Upper lobe of left lung (tissue), 6 donors: Measurements from ENCODE around the gene SAPCD1. TPM values are rescaled to one million over a fixed set of nuclear protein-coding genes. Genes with fewer than 3 reads are reported as not detected.

ENCODE experiments used
- small RNA-seq, 4 donors: library from RNA; depleted of rRNA; stranded (forward); fragments of <200 nt; gene quantifications; one replicate each; pipeline ENCODE3, GENCODE V24; 2016
- total RNA-seq, 6 donors: library from RNA; depleted of rRNA in 4 of 6; stranded (reverse); fragments of >200 nt in 4 of 6; gene quantifications; one replicate each; pipeline versions ENCODE4 v1.1.0 to v1.2.1, GENCODE V29; 2016 to 2021
- donor health status: DM: no; HTN: no; CAD: no; lungs with moderate emphysema.
- donor health status: DM: no; HTN: yes; CAD: no; lungs with severe emphysema.

Gene SAPCD1
- total RNA-seq, 6 donors from 2014 or later, result 1.1 to 15.7 (median 5.3) TPM

Small RNA genes within 50 kb of the gene (small RNA-seq; reads per million reads assigned to genes)
- gene LY6G6D (0 reads per million in 4 donors), gene MSH5-SAPCD1 (0 reads per million in 4 donors), gene RF00019 (0 reads per million in 4 donors), gene RNU6-850P (0 reads per million in 4 donors), gene SAPCD1 (0 reads per million in 4 donors)

Other genes with a start within 250 kb of the SAPCD1 start
- gene MCCD1, start 233.7 kb upstream of the SAPCD1 start, total RNA-seq, result not detected
- gene DDX39B, start 220.7 kb upstream of the SAPCD1 start, total RNA-seq, result 100 to 1,000 TPM; 201 to 541 (median 270) TPM
- 1 to 10 TPM in 4 of 6 donors, under 1 TPM in 2; 0.55 to 2.0 (median 1.1) TPM for gene ATP6V1G2, start 216.0 kb upstream of the SAPCD1 start, total RNA-seq
- 10 to 100 TPM; 18.2 to 45.1 (median 23.8) TPM for gene NFKBIL1, start 215.0 kb upstream of the SAPCD1 start, total RNA-seq
- gene LTA, start 190.4 kb upstream of the SAPCD1 start, total RNA-seq, result 1 to 10 TPM in 2 of 6 donors, not detected in 4; 1.6 to 1.8 TPM
- gene TNF, start 187.1 kb upstream of the SAPCD1 start, total RNA-seq, result 1 to 10 TPM in 5 of 6 donors, under 1 TPM in 1; 0.33 to 6.6 (median 2.9) TPM
- 10 to 100 TPM in 1 of 6 donors, 1 to 10 TPM in 2, not detected in 3; 1.3 to 18.7 (median 8.2) TPM for gene LTB, start 180.2 kb upstream of the SAPCD1 start, total RNA-seq
- gene LST1, start 176.4 kb upstream of the SAPCD1 start, total RNA-seq, result 100 to 1,000 TPM in 1 of 6 donors, 10 to 100 TPM in 3, 1 to 10 TPM in 2; 7.7 to 132 (median 33.5) TPM
- gene NCR3, start 169.7 kb upstream of the SAPCD1 start, total RNA-seq, result 1 to 10 TPM in 1 of 6 donors, under 1 TPM in 3, not detected in 2; 0.54 to 2.0 (median 0.70) TPM
- gene AIF1, start 147.4 kb upstream of the SAPCD1 start, total RNA-seq, result 100 to 1,000 TPM in 1 of 6 donors, 10 to 100 TPM in 5; 18.5 to 106 (median 79.7) TPM
- gene PRRC2A, start 141.9 kb upstream of the SAPCD1 start, total RNA-seq, result 100 to 1,000 TPM in 4 of 6 donors, 10 to 100 TPM in 2; 80.1 to 154 (median 125) TPM
- gene BAG6, start 110.0 kb upstream of the SAPCD1 start, total RNA-seq, result 100 to 1,000 TPM; 190 to 421 (median 294) TPM
- gene APOM, start 106.8 kb upstream of the SAPCD1 start, total RNA-seq, result 1 to 10 TPM in 5 of 6 donors, under 1 TPM in 1; 0.89 to 4.3 (median 2.1) TPM
- 10 to 100 TPM; 25.0 to 30.1 (median 28.4) TPM for gene C6orf47, start 101.9 kb upstream of the SAPCD1 start, total RNA-seq
- gene GPANK1, start 97.7 kb upstream of the SAPCD1 start, total RNA-seq, result 10 to 100 TPM; 12.0 to 45.1 (median 16.6) TPM
- 100 to 1,000 TPM; 105 to 172 (median 130) TPM for gene CSNK2B, start 96.6 kb upstream of the SAPCD1 start, total RNA-seq
- 10 to 100 TPM in 4 of 6 donors, 1 to 10 TPM in 2; 6.7 to 22.0 (median 12.3) TPM for gene LY6G5B, start 92.7 kb upstream of the SAPCD1 start, total RNA-seq
- 1 to 10 TPM in 4 of 6 donors, not detected in 2; 1.8 to 4.4 (median 3.1) TPM for gene LY6G5C, start 81.6 kb upstream of the SAPCD1 start, total RNA-seq
- 10 to 100 TPM; 42.1 to 62.5 (median 51.6) TPM for gene ABHD16A, start 59.3 kb upstream of the SAPCD1 start, total RNA-seq
- 1 to 10 TPM in 4 of 6 donors, under 1 TPM in 2; 0.63 to 9.4 (median 1.7) TPM for gene LY6G6F, start 55.8 kb upstream of the SAPCD1 start, total RNA-seq
- not detected for gene LY6G6D, start 47.3 kb upstream of the SAPCD1 start, total RNA-seq
- under 1 TPM in 1 of 6 donors, not detected in 5; 0.23 TPM for gene LY6G6C, start 40.9 kb upstream of the SAPCD1 start, total RNA-seq
- 1 to 10 TPM in 3 of 6 donors, under 1 TPM in 2, not detected in 1; 0.30 to 4.1 (median 1.2) TPM for gene MPIG6B, start 39.3 kb upstream of the SAPCD1 start, total RNA-seq
- 100 to 1,000 TPM in 2 of 6 donors, 10 to 100 TPM in 4; 46.6 to 157 (median 83.7) TPM for gene DDAH2, start 33.4 kb upstream of the SAPCD1 start, total RNA-seq
- 100 to 1,000 TPM; 138 to 497 (median 277) TPM for gene CLIC1, start 26.1 kb upstream of the SAPCD1 start, total RNA-seq
- 10 to 100 TPM in 4 of 6 donors, 1 to 10 TPM in 2; 7.3 to 52.4 (median 13.1) TPM for gene MSH5, start 22.7 kb upstream of the SAPCD1 start, total RNA-seq
- 1 to 10 TPM; 4.0 to 7.4 (median 6.6) TPM for gene VWA7, start 14.7 kb downstream of the SAPCD1 start, total RNA-seq
- 10 to 100 TPM; 21.2 to 67.8 (median 39.7) TPM for gene VARS1, start 33.1 kb downstream of the SAPCD1 start, total RNA-seq
- 10 to 100 TPM in 5 of 6 donors, 1 to 10 TPM in 1; 5.0 to 44.9 (median 20.9) TPM for gene LSM2, start 44.3 kb downstream of the SAPCD1 start, total RNA-seq
- 1 to 10 TPM in 5 of 6 donors, under 1 TPM in 1; 0.89 to 3.1 (median 2.0) TPM for gene HSPA1L, start 52.6 kb downstream of the SAPCD1 start, total RNA-seq
- 100 to 1,000 TPM in 5 of 6 donors, 10 to 100 TPM in 1; 80.7 to 236 (median 144) TPM for gene HSPA1A, start 52.9 kb downstream of the SAPCD1 start, total RNA-seq
- 100 to 1,000 TPM in 5 of 6 donors, 10 to 100 TPM in 1; 92.2 to 177 (median 127) TPM for gene HSPA1B, start 65.1 kb downstream of the SAPCD1 start, total RNA-seq
- gene NEU1, start 100.2 kb downstream of the SAPCD1 start, total RNA-seq, result 10 to 100 TPM; 28.3 to 90.3 (median 64.6) TPM
- 10 to 100 TPM; 19.1 to 84.2 (median 42.0) TPM for gene SLC44A4, start 116.3 kb downstream of the SAPCD1 start, total RNA-seq
- gene EHMT2, start 135.0 kb downstream of the SAPCD1 start, total RNA-seq, result 10 to 100 TPM; 23.6 to 57.3 (median 41.7) TPM
- 1 to 10 TPM; 1.0 to 7.5 (median 2.2) TPM for gene ZBTB12, start 139.4 kb downstream of the SAPCD1 start, total RNA-seq
- 100 to 1,000 TPM; 119 to 322 (median 233) TPM for gene C2, start 165.1 kb downstream of the SAPCD1 start, total RNA-seq
- 100 to 1,000 TPM in 1 of 6 donors, 10 to 100 TPM in 5; 15.0 to 199 (median 58.1) TPM for gene CFB, start 183.4 kb downstream of the SAPCD1 start, total RNA-seq
- 10 to 100 TPM; 42.8 to 84.2 (median 63.0) TPM for gene NELFE, start 196.3 kb downstream of the SAPCD1 start, total RNA-seq
- gene SKIC2, start 196.5 kb downstream of the SAPCD1 start, total RNA-seq, result 100 to 1,000 TPM in 1 of 6 donors, 10 to 100 TPM in 5; 27.7 to 172 (median 58.6) TPM
- gene DXO, start 209.5 kb downstream of the SAPCD1 start, total RNA-seq, result 10 to 100 TPM; 14.1 to 40.9 (median 19.3) TPM
- gene C4A, start 219.4 kb downstream of the SAPCD1 start, total RNA-seq, result 100 to 1,000 TPM in 4 of 6 donors, 10 to 100 TPM in 2; 89.8 to 217 (median 139) TPM